Hematopoietic multipotent progenitor cell treated with erythropoietin and hydrocortisone succinate and interleukin-3 and kit ligand, for 17 days (in vitro differentiated cells): ENCODE results near the gene ADGRV1.

Experiments
- DNase-seq: peaks from one replicate; pipeline ENCODE4 v3.0.0-alpha.2; 2015; ENCODE audit warnings: low spot score

Gene ADGRV1

GRCh38 chr5:90558344-90559192 lies at the start of gene ADGRV1:
ADGRV1 (plus strand) TSS chr5:90558797; CDS start chr5:90558896, 99 bp downstream.
- no peak for DNase-seq

- DNase-seq: no peak
These were observed 48.2 kb upstream of the ADGRV1 start for GRCh38 chr5:90510438-90510837.

- no peak for DNase-seq
These were observed 44.1 kb upstream of the ADGRV1 start for GRCh38 chr5:90514520-90514919.

- no peak for DNase-seq
These were observed 39.9 kb upstream of the ADGRV1 start for GRCh38 chr5:90518661-90519060.

- no peak for DNase-seq
These were observed 39.5 kb upstream of the ADGRV1 start for GRCh38 chr5:90519081-90519480.

GRCh38 chr5:90528601-90529193 lies 29.9 kb upstream of the ADGRV1 start:
- peak; percentile 82 for DNase-seq

- peak; percentile 97 for DNase-seq
These were observed 29.2 kb upstream of the ADGRV1 start, which contains the start of gene LYSMD3 for GRCh38 chr5:90529194-90529938. LYSMD3 (minus strand) TSS chr5:90529584; CDS start chr5:90525289, 4,295 bp downstream.

GRCh38 chr5:90529939-90530677 lies 28.5 kb upstream of the ADGRV1 start:
- DNase-seq: peak; percentile 95

- peak; percentile 55 for DNase-seq
These were observed 27.7 kb upstream of the ADGRV1 start for GRCh38 chr5:90530736-90531487.

GRCh38 chr5:90533794-90534193 lies 24.8 kb upstream of the ADGRV1 start:
- no peak for DNase-seq

- no peak for DNase-seq
These were observed 23.7 kb upstream of the ADGRV1 start for GRCh38 chr5:90534922-90535321.

GRCh38 chr5:90542827-90543519 lies 15.6 kb upstream of the ADGRV1 start:
- DNase-seq: no peak

- no peak for DNase-seq
These were observed 13.1 kb upstream of the ADGRV1 start for GRCh38 chr5:90545511-90545910.

- DNase-seq: no peak
These were observed 12.3 kb upstream of the ADGRV1 start for GRCh38 chr5:90546216-90546837.

GRCh38 chr5:90547072-90547536 lies 11.5 kb upstream of the ADGRV1 start:
- DNase-seq: no peak

- DNase-seq: no peak
These were observed 10.5 kb upstream of the ADGRV1 start for GRCh38 chr5:90548069-90548593.

- no peak for DNase-seq
These were observed 9.4 kb upstream of the ADGRV1 start for GRCh38 chr5:90549223-90549622.

- DNase-seq: no peak
These were observed 8.8 kb upstream of the ADGRV1 start for GRCh38 chr5:90549729-90550275.

GRCh38 chr5:90550963-90551362 lies 7.6 kb upstream of the ADGRV1 start:
- no peak for DNase-seq
